ENCODE results near the gene PTPRG.

DNA sequence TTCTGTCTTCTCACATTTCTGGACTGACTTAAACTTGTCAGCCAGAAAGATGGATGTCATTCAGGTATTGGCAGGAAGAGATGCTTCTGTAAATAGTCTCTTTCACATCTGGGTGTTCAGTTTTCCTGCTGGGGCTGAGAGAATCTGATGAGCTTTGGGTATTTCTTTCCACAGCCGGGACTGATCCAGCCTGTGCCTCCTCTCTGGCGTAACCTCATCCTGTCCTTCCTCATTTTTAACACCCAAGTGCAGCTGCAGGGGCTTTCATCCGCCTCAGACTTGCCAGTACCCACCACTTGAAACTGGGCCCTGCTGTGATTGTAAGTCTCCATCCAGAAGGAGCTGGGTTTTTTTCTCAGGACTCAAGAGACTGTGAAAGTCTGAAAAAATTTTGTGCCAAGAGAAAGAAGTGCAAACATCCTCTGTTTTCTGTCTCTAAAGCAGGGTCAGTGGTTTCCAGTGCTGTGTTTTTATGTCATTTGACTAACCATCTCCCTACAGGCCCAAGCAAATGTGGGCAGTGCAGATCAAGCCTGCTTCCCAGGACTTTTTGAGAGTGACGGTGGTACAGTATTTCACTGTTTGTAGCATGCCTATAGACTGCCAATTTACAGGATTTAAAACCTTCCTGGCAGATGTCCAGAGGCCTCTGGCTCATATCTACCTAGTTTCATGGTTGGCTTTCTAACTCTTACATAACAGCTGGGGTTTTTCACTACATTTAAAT, 342.7 kb downstream of the PTPRG start:
- TF ChIP-seq, protein P1, sequence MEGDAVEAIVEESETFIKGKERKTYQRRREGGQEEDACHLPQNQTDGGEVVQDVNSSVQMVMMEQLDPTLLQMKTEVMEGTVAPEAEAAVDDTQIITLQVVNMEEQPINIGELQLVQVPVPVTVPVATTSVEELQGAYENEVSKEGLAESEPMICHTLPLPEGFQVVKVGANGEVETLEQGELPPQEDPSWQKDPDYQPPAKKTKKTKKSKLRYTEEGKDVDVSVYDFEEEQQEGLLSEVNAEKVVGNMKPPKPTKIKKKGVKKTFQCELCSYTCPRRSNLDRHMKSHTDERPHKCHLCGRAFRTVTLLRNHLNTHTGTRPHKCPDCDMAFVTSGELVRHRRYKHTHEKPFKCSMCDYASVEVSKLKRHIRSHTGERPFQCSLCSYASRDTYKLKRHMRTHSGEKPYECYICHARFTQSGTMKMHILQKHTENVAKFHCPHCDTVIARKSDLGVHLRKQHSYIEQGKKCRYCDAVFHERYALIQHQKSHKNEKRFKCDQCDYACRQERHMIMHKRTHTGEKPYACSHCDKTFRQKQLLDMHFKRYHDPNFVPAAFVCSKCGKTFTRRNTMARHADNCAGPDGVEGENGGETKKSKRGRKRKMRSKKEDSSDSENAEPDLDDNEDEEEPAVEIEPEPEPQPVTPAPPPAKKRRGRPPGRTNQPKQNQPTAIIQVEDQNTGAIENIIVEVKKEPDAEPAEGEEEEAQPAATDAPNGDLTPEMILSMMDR (conservative IDR thresholded peaks at IDR 0.05) = no peak
- TF ChIP-seq ZFX (IDR thresholded peaks at IDR 0.05) = no peak
